ENCODE measurements around the gene DDB1. TPM values are rescaled to one million over a fixed set of nuclear protein-coding genes. Genes with fewer than 3 reads are reported as not detected.
A peak's percentile ranks its signal among the peaks of the same experiment; 100 is the strongest.

The DDB1 gene
- polyA plus RNA-seq, 1 of the 3 experiments (the other 2 are of a cell fraction): 170 TPM

- Histone ChIP-seq H3K4me2 (0 out of 2 replicates have a peak overlapping the region, but pooled peaks have one; percentile 96), H3K27me3 (ENCODE audit: insufficient read depth) (no peaks in the 10 kb centered on the region), H4K20me1 (ENCODE audit: insufficient read depth) (peaks cover 20% of the 10 kb centered on the region), H3K9ac (no peak overlapping the region), H3K4me1 (ENCODE audit: control insufficient read depth in 1 of 2, insufficient read depth in 2 of 2, low read depth in 1 of 2, low read length in 1 of 2) (peaks cover 17 to 40% of the 10 kb centered on the region in 2 experiments), H3K9me3 (no peaks in the 10 kb centered on the region), H3F3A (replicated peaks; ENCODE audit: insufficient read depth) (no peaks in the 10 kb centered on the region), H3K9me2 (no peaks in the 10 kb centered on the region), H3K27ac (ENCODE audit: low read depth in 2 of 2, low read length in 1 of 2) (peak overlapping the region in 1 of 2 experiments; percentile 67; a peak in 2 of 4 replicates), H3K4me3 (ENCODE audit: low read depth in 2 of 2, low read length in 1 of 2) (no peak overlapping the region), H3K36me3 (replicated peaks in 1 of 2; ENCODE audit: control insufficient read depth in 1 of 2, insufficient read depth in 2 of 2, low read length in 1 of 2) (peaks cover 2 to 16% of the 10 kb centered on the region in 2 experiments), H2AFZ (ENCODE audit: low read depth) (no peak overlapping the region), H3K79me2 (ENCODE audit: insufficient read depth) (peaks cover 33% of the 10 kb centered on the region)
- CTCF ChIA-PET: interaction anchor here (1.5 to 7.9 kb wide), 8 partner anchors 14 to 111 kb away, joined by 3 to 300 read pairs (median 17); partner anchors contain the start of genes CYB561A3, TMEM138 and TMEM216
- TF ChIP-seq FOSL2 (IDR thresholded peaks at IDR 0.05; ENCODE audit: borderline replicate concordance, low read depth) (peak; percentile 30; the same call in 1 of the 2 replicates), REST (IDR thresholded peaks at IDR 0.05; ENCODE audit: low read depth, low read length) (no peak)
- POLR2A ChIA-PET: interaction anchor here (0.7 to 4.3 kb wide), 7 partner anchors 10 to 95 kb away, joined by 3 to 48 read pairs (median 4); partner anchors contain the start of genes CPSF7, CYB561A3, SDHAF2 and TMEM138
- 73% methylated on average over 9 of the region's 16 CpGs for WGBS (ENCODE audit: low lambda C conversion rate)
- no peak for DNase-seq
Measured at GRCh38 chr11:61334434-61335354, 1.8 kb upstream of the DDB1 start.

- peak overlapping the region; percentile 84 for H2AFZ ChIP-seq (ENCODE audit: low read depth)
- H3F3A ChIP-seq (replicated peaks; ENCODE audit: insufficient read depth): peaks cover 4% of the 10 kb centered on the region
- POLR2A ChIA-PET: interaction anchor here (0.7 to 4.3 kb wide), 7 partner anchors 11 to 96 kb away, joined by 3 to 48 read pairs (median 4); partner anchors contain the start of genes CPSF7, CYB561A3, SDHAF2 and TMEM138
- peaks cover 11 to 21% of the 10 kb centered on the region in 2 experiments for H3K36me3 ChIP-seq (replicated peaks in 1 of 2; ENCODE audit: control insufficient read depth in 1 of 2, insufficient read depth in 2 of 2, low read length in 1 of 2)
- peak overlapping the region; percentile 92 to 93 for H3K4me3 ChIP-seq (ENCODE audit: low read depth in 2 of 2, low read length in 1 of 2)
- H3K79me2 ChIP-seq (ENCODE audit: insufficient read depth): peaks cover 42% of the 10 kb centered on the region
- peaks cover 17 to 40% of the 10 kb centered on the region in 2 experiments for H3K4me1 ChIP-seq (ENCODE audit: control insufficient read depth in 1 of 2, insufficient read depth in 2 of 2, low read depth in 1 of 2, low read length in 1 of 2)
- TF ChIP-seq USF2 (IDR thresholded peaks at IDR 0.05; ENCODE audit: borderline replicate concordance, low read depth, low read length): no peak
- no peak for TF ChIP-seq RXRA (IDR thresholded peaks at IDR 0.05; ENCODE audit: borderline replicate concordance, low read depth)
- TF ChIP-seq GABPA (IDR thresholded peaks at IDR 0.05; ENCODE audit: low read depth): no peak
- TF ChIP-seq EZH2phosphoT487 (IDR thresholded peaks at IDR 0.05; ENCODE audit: borderline replicate concordance, low read depth): no peak
- no peak for TF ChIP-seq TCF12 (IDR thresholded peaks at IDR 0.05)
- no peak for TF ChIP-seq RAD21 (IDR thresholded peaks at IDR 0.05; ENCODE audit: low read length)
- TF ChIP-seq TAF1 (IDR thresholded peaks at IDR 0.05; ENCODE audit: borderline replicate concordance, low read depth, low read length): no peak
- no peak for TF ChIP-seq REST (IDR thresholded peaks at IDR 0.05; ENCODE audit: low read depth, low read length)
- TF ChIP-seq FOSL2 (IDR thresholded peaks at IDR 0.05; ENCODE audit: borderline replicate concordance, low read depth): no peak
- no peak for TF ChIP-seq NRF1 (IDR thresholded peaks at IDR 0.05; ENCODE audit: low read depth, low read length)
- H3K9ac ChIP-seq: peak overlapping the region; percentile 99
- peaks cover 20% of the 10 kb centered on the region for H4K20me1 ChIP-seq (ENCODE audit: insufficient read depth)
- WGBS (ENCODE audit: low lambda C conversion rate): 34% methylated on average over 16 of the region's 19 CpGs
- peak; percentile 36 for DNase-seq
- H3K9me2 ChIP-seq: no peaks in the 10 kb centered on the region
- H3K27me3 ChIP-seq (ENCODE audit: insufficient read depth): no peaks in the 10 kb centered on the region
- H3K27ac ChIP-seq (ENCODE audit: low read depth in 2 of 2, low read length in 1 of 2): peak overlapping the region; percentile 74 to 96; a peak in 3 of 4 replicates
- CTCF ChIA-PET: interaction anchor here (0.8 to 7.9 kb wide), 7 partner anchors 24 to 305 kb away, joined by 3 to 300 read pairs (median 6); partner anchors contain the start of genes CYB561A3, TMEM138 and TMEM216
- H3K4me2 ChIP-seq: peak overlapping the region; percentile 96
- no peaks in the 10 kb centered on the region for H3K9me3 ChIP-seq
Measured at GRCh38 chr11:61333550-61334433, 887 bp upstream of the DDB1 start.

Data from SK-N-SH (cell line).